OCI-LY1 (cell line): ENCODE results near the gene MGME1.
A peak's percentile ranks its signal among the peaks of the same experiment; 100 is the strongest.
"Not testable (repeated sequence)": the region's sequence is repeated elsewhere in the genome, so short reads cannot be mapped to it uniquely, and the experiment has no call there.

Experiments
- H2AFZ ChIP-seq: fragments of 200-600 bp; sonication (generic), shearing (Covaris generic); 2 replicates; pipeline ENCODE4 v1.6.0; 2014; ENCODE audit warnings: antibody characterized with exemption, mild to moderate bottlenecking, low read length
- H3F3A ChIP-seq: fragments of 200-600 bp; sonication (generic), shearing (Covaris generic); 2 replicates; pipeline ENCODE4 v1.6.0; 2014; ENCODE audit warnings: mild to moderate bottlenecking, antibody characterized with exemption, low read length, moderate library complexity; ENCODE audit not compliant: insufficient read depth
- H3K27ac ChIP-seq: fragments of 200-600 bp; sonication (generic); 2 replicates; pipeline ENCODE4 v1.5.1; 2014; ENCODE audit warnings: low read length, mixed run types, mild to moderate bottlenecking, low read depth; ENCODE audit not compliant: poor library complexity, severe bottlenecking
- H3K27me3 ChIP-seq: fragments of 200-600 bp; sonication (generic); 2 replicates; pipeline ENCODE4 v1.6.0; 2014; ENCODE audit warnings: antibody characterized with exemption, mild to moderate bottlenecking, low read length, moderate library complexity; ENCODE audit not compliant: insufficient read depth
- H3K36me3 ChIP-seq: fragments of 200-600 bp; sonication (generic); 2 replicates; pipeline ENCODE4 v1.6.1; 2014; ENCODE audit warnings: mild to moderate bottlenecking, antibody characterized with exemption, low read length, moderate library complexity, mixed read lengths; ENCODE audit not compliant: insufficient read depth
- H3K4me1 ChIP-seq: fragments of 200-600 bp; sonication (generic); 2 replicates; pipeline ENCODE4 v1.5.1; 2014; ENCODE audit warnings: mild to moderate bottlenecking, low read length, moderate library complexity; ENCODE audit not compliant: insufficient read depth, severe bottlenecking
- H3K4me2 ChIP-seq: fragments of 200-600 bp; sonication (generic), shearing (Covaris generic); 2 replicates; pipeline ENCODE4 v1.6.1; 2014; ENCODE audit warnings: low read length
- H3K4me3 ChIP-seq: fragments of 200-600 bp; sonication (generic); 2 replicates; pipeline ENCODE4 v1.5.1; 2014; ENCODE audit warnings: low read length, low read depth, mild to moderate bottlenecking, mixed read lengths; ENCODE audit not compliant: poor library complexity, severe bottlenecking
- H3K79me2 ChIP-seq: fragments of 200-600 bp; shearing (Covaris generic); 2 replicates; pipeline ENCODE4 v1.6.1; 2016; ENCODE audit warnings: mixed run types, low read length, mixed read lengths; ENCODE audit not compliant: insufficient read depth
- H3K9ac ChIP-seq: fragments of 200-600 bp; sonication (generic), shearing (Covaris generic); 2 replicates; pipeline ENCODE4 v1.6.1; 2014; ENCODE audit warnings: mild to moderate bottlenecking, low read length, mixed read lengths
- H3K9me2 ChIP-seq: fragments of 200-600 bp; sonication (generic), shearing (Covaris generic); 2 replicates; pipeline ENCODE4 v1.6.1; 2014; ENCODE audit warnings: low read depth, mild to moderate bottlenecking, low read length, mixed read lengths
- H3K9me3 ChIP-seq: fragments of 200-600 bp; shearing (Covaris generic); 2 replicates; pipeline ENCODE4 v1.6.1; 2014; ENCODE audit warnings: low read length, mixed read lengths
- H4K20me1 ChIP-seq: fragments of 200-600 bp; sonication (generic), shearing (Covaris generic); 2 replicates; pipeline ENCODE4 v1.6.0; 2016; ENCODE audit warnings: mild to moderate bottlenecking, low read length; ENCODE audit not compliant: insufficient read depth
- EZH2 ChIP-seq: fragments of 200-600 bp; sonication (generic), shearing (Covaris generic); IDR thresholded peaks from 2 replicates; pipeline ENCODE4 v1.8.0; 2017; ENCODE audit warnings: borderline replicate concordance, mixed run types, mild to moderate bottlenecking, antibody characterized with exemption, low read length, moderate library complexity, mixed read lengths
- TF ChIP-seq, protein P1 (sequence below): fragments of 200-600 bp; sonication (generic), shearing (Covaris generic); IDR thresholded peaks from 2 replicates; pipeline ENCODE4 v1.5.1; 2017; ENCODE audit warnings: mild to moderate bottlenecking, antibody characterized with exemption, low read length, moderate library complexity, mixed read lengths

Gene MGME1

DNA sequence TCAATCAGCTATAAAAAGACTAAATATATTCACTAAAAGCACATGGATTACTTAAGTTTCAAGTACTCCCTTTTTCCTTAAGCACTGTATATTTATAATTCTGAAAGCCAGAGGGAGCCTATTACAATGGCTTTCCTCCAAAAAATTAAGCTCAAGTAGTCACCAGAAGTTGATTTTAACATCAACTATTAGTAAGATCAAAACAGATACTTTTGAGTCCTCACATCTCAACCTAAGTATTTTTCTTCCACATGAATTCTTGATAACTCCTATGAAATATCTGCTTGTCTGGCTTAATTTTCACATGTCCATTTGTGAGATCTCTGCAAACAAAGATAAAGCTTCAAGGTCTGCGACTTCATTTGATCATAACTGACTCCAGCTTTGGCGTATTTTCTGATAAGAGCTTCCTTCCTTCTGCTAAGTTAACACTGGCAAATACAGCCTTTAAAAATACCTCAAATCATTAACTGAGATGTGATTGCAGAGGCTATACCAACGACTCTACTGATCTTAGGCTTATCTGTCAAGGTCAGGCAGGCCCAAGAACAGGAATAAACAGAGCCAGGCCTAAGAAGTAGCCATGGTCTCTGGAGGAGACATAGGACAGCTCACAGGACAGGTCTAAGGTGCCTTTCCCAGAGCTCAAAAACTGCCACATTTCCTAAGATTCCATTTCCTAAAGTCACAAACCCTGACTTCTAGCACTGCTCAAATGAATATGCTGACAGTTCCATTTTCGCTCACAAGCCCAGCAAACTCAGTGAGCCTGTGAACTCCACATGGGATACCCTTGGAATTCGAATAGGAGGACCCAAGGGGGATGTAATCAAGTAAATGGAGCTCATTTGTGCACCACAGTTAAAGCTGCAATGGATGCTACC, 10.2 kb upstream of the MGME1 start:
- peak overlapping the region; percentile 26; the same call in 1 of the 2 replicates for H3K4me2 ChIP-seq
- no peaks in the 10 kb centered on the region for H3K9me2 ChIP-seq
- peaks cover 99% of the 10 kb centered on the region for H3K79me2 ChIP-seq
- no peaks in the 10 kb centered on the region for H3K27me3 ChIP-seq
- TF ChIP-seq, protein P1, sequence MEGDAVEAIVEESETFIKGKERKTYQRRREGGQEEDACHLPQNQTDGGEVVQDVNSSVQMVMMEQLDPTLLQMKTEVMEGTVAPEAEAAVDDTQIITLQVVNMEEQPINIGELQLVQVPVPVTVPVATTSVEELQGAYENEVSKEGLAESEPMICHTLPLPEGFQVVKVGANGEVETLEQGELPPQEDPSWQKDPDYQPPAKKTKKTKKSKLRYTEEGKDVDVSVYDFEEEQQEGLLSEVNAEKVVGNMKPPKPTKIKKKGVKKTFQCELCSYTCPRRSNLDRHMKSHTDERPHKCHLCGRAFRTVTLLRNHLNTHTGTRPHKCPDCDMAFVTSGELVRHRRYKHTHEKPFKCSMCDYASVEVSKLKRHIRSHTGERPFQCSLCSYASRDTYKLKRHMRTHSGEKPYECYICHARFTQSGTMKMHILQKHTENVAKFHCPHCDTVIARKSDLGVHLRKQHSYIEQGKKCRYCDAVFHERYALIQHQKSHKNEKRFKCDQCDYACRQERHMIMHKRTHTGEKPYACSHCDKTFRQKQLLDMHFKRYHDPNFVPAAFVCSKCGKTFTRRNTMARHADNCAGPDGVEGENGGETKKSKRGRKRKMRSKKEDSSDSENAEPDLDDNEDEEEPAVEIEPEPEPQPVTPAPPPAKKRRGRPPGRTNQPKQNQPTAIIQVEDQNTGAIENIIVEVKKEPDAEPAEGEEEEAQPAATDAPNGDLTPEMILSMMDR: no peak
- TF ChIP-seq EZH2: no peak
- no peak overlapping the region for H3K9ac ChIP-seq
- H3K4me1 ChIP-seq: peaks cover 78% of the 10 kb centered on the region
- no peaks in the 10 kb centered on the region for H3F3A ChIP-seq
- no peak overlapping the region for H3K27ac ChIP-seq
- peaks cover 97% of the 10 kb centered on the region for H3K36me3 ChIP-seq
- H3K9me3 ChIP-seq: no peaks in the 10 kb centered on the region
- no peak overlapping the region for H2AFZ ChIP-seq
- peaks cover 3% of the 10 kb centered on the region; the same call in 1 of the 2 replicates for H4K20me1 ChIP-seq
- no peak overlapping the region for H3K4me3 ChIP-seq

DNA sequence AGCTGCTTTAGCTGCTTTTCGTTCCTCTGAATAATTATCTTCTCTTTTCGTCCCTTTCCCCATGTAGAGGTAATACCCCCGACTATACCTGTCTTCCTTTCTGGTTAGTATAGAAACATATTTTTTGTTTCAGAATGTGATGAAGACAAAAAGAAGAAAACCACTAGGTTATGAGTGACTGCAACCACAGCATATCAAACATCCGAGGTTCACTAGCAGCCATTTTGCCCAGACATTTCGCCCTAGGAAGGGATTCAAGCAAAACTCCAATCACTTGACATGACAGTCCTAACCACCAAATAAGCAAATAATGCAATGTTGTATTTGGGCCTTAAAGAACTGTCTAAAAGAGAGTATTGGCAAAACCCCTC, 9.6 kb upstream of the MGME1 start:
- H3K4me3 ChIP-seq: no peak overlapping the region
- no peak overlapping the region for H3K27ac ChIP-seq
- TF ChIP-seq EZH2: no peak
- TF ChIP-seq, protein P1: no peak
- H3F3A ChIP-seq: no peaks in the 10 kb centered on the region
- H2AFZ ChIP-seq: no peak overlapping the region
- peaks cover 6% of the 10 kb centered on the region for H4K20me1 ChIP-seq
- peaks cover 97% of the 10 kb centered on the region for H3K36me3 ChIP-seq
- H3K79me2 ChIP-seq: peaks cover 99% of the 10 kb centered on the region
- no peaks in the 10 kb centered on the region for H3K27me3 ChIP-seq
- H3K9me3 ChIP-seq: no peaks in the 10 kb centered on the region
- H3K9ac ChIP-seq: no peak overlapping the region
- peak overlapping the region; percentile 26; the same call in 1 of the 2 replicates for H3K4me2 ChIP-seq
- peaks cover 84% of the 10 kb centered on the region for H3K4me1 ChIP-seq
- H3K9me2 ChIP-seq: no peaks in the 10 kb centered on the region

DNA sequence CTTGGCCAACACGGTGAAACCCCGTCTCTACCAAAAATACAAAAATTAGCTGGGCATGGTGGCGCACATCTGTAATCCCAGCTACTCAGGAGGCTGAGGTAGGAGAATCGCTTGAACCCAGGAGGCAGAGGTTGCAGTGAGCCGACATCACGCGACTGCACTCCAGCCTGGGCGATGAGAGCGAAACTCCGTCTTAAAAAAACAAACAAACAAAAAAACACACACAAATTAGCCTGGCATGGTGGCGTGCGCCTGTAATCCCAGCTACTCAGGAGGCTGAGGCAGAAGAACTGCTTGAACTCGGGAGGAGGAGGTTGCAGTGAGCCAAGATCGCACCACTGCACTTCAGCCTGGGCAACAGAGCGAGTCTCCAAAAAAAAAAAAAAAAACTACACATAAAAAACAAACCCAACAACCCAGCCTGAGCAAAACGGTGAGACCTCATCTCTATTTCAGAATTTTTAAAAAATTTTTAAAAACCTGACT, 8.4 kb upstream of the MGME1 start:
- not testable (repeated sequence) for H3K9me2 ChIP-seq, H3K9me3 ChIP-seq, H4K20me1 ChIP-seq, H2AFZ ChIP-seq, H3K27me3 ChIP-seq, H3F3A ChIP-seq, H3K4me3 ChIP-seq, H3K9ac ChIP-seq
- Histone ChIP-seq H3K4me2 (peak overlapping the region; percentile 98), H3K36me3 (peaks cover 97% of the 10 kb centered on the region), H3K27ac (peak overlapping the region; percentile 29), H3K79me2 (peaks cover 100% of the 10 kb centered on the region), H3K4me1 (peaks cover 97% of the 10 kb centered on the region)
